GM21825 (cell line): Measurements from ENCODE around the gene RSPRY1.
"Not testable (repeated sequence)": the region's sequence is repeated elsewhere in the genome, so short reads cannot be mapped to it uniquely, and the experiment has no call there.

ENCODE experiments used
- ATAC-seq: cut with Tn5 transposase; IDR thresholded peaks from one replicate; pipeline ENCODE4 v1.9.1; 2021; ENCODE audit warnings: mild to moderate bottlenecking, moderate library complexity; ENCODE audit not compliant: unreplicated experiment

Gene RSPRY1

GRCh38 chr16:57185446-57185944 is 634 bp upstream of the RSPRY1 start:
- ATAC-seq: peak; percentile 36

- no peak for ATAC-seq
These were observed 1.0 kb downstream of the RSPRY1 start for GRCh38 chr16:57186872-57187854.

- ATAC-seq: not testable (repeated sequence)
These were observed 2.0 kb downstream of the RSPRY1 start for GRCh38 chr16:57187902-57188710.

GRCh38 chr16:57188711-57189002 is 2.5 kb downstream of the RSPRY1 start:
- no peak for ATAC-seq

GRCh38 chr16:57189527-57189926 is 3.4 kb downstream of the RSPRY1 start:
- not testable (repeated sequence) for ATAC-seq

- ATAC-seq: no peak
These were observed 4.0 kb downstream of the RSPRY1 start for GRCh38 chr16:57190136-57190535.

- ATAC-seq: no peak
These were observed 5.0 kb downstream of the RSPRY1 start for GRCh38 chr16:57191056-57191571.

GRCh38 chr16:57192146-57192545 is 6.0 kb downstream of the RSPRY1 start:
- ATAC-seq: no peak

- no peak for ATAC-seq
These were observed 6.8 kb downstream of the RSPRY1 start for GRCh38 chr16:57192720-57193486.

- no peak for ATAC-seq
These were observed 8.4 kb downstream of the RSPRY1 start for GRCh38 chr16:57194512-57194911.

GRCh38 chr16:57196286-57196685 is 10.2 kb downstream of the RSPRY1 start:
- no peak for ATAC-seq

GRCh38 chr16:57196753-57197152 is 10.6 kb downstream of the RSPRY1 start:
- no peak for ATAC-seq

GRCh38 chr16:57200321-57200720 is 14.2 kb downstream of the RSPRY1 start:
- not testable (repeated sequence) for ATAC-seq

- ATAC-seq: not testable (repeated sequence)
These were observed 14.8 kb downstream of the RSPRY1 start for GRCh38 chr16:57200926-57201325.

GRCh38 chr16:57202095-57202886 is 16.2 kb downstream of the RSPRY1 start:
- no peak for ATAC-seq

GRCh38 chr16:57203451-57203850 is 17.3 kb downstream of the RSPRY1 start:
- no peak for ATAC-seq

- ATAC-seq: no peak
These were observed 18.5 kb downstream of the RSPRY1 start for GRCh38 chr16:57204675-57205074.

GRCh38 chr16:57208926-57209325 is 22.8 kb downstream of the RSPRY1 start:
- no peak for ATAC-seq

- ATAC-seq: no peak
These were observed 23.7 kb downstream of the RSPRY1 start for GRCh38 chr16:57209780-57210179.

- ATAC-seq: no peak
These were observed 27.3 kb downstream of the RSPRY1 start for GRCh38 chr16:57213462-57213861.
